GM23338 (cell line): ENCODE measurements around the gene EEA1. TPM values are rescaled to one million over a fixed set of nuclear protein-coding genes. Genes with fewer than 3 reads are reported as not detected.

Experiments used
- ATAC-seq: fragments of 200-7000 bp; cut with Tn5 transposase; 3 replicates; pipeline ENCODE4 v1.9.1; 2020
- DNase-seq: peaks from one replicate; pipeline ENCODE4 v3.0.0-alpha.2; 2015; ENCODE audit warnings: low spot score
- H2AFZ ChIP-seq: fragments of 200-600 bp; sonication (generic); 2 replicates; pipeline ENCODE4 v1.8.0; 2016; ENCODE audit warnings: antibody characterized with exemption, mild to moderate bottlenecking, moderate library complexity
- H3F3A ChIP-seq: fragments of 200-600 bp; sonication (generic); replicated peaks from 2 replicates; pipeline ENCODE4 v1.8.0; 2017; ENCODE audit warnings: antibody characterized with exemption, mixed run types, low read depth
- H3K27ac ChIP-seq: fragments of 200-600 bp; sonication (generic); 2 replicates; pipeline ENCODE4 v1.6.1; 2016; ENCODE audit warnings: low read depth
- H3K27me3 ChIP-seq: fragments of 200-600 bp; sonication (generic); 2 replicates; pipeline ENCODE4 v1.8.0; 2016; ENCODE audit warnings: mild to moderate bottlenecking, mixed run types, moderate library complexity; ENCODE audit not compliant: insufficient read depth
- H3K36me3 ChIP-seq: fragments of 200-600 bp; sonication (generic); 2 replicates; pipeline ENCODE4 v1.8.0; 2016; ENCODE audit warnings: mild to moderate bottlenecking; ENCODE audit not compliant: insufficient read depth
- H3K4me1 ChIP-seq: fragments of 200-600 bp; sonication (generic); 2 replicates; pipeline ENCODE4 v1.8.0; 2016; ENCODE audit warnings: mild to moderate bottlenecking, moderate library complexity; ENCODE audit not compliant: insufficient read depth
- H3K4me2 ChIP-seq: fragments of 200-600 bp; sonication (generic); 2 replicates; pipeline ENCODE4 v1.7.1; 2017; ENCODE audit warnings: mixed run types
- H3K4me3 ChIP-seq: fragments of 200-600 bp; sonication (generic); 2 replicates; pipeline ENCODE4 v1.6.1; 2016; ENCODE audit warnings: mixed run types
- H3K79me2 ChIP-seq: fragments of 200-600 bp; sonication (generic); replicated peaks from 2 replicates; pipeline ENCODE4 v1.8.0; 2017; ENCODE audit warnings: mild to moderate bottlenecking; ENCODE audit not compliant: insufficient read depth
- H3K9me2 ChIP-seq: fragments of 200-600 bp; sonication (generic); 2 replicates; pipeline ENCODE4 v1.8.0; 2017; ENCODE audit not compliant: insufficient read depth
- H4K20me1 ChIP-seq: fragments of 200-600 bp; sonication (generic); replicated peaks from 2 replicates; pipeline ENCODE4 v1.8.0; 2017; ENCODE audit warnings: mild to moderate bottlenecking; ENCODE audit not compliant: insufficient read depth
- H3K27ac Mint-ChIP-seq: 2 replicates; pipeline ENCODE4 v1.8.0; 2020; ENCODE audit warnings: inconsistent platforms, mild to moderate bottlenecking, moderate library complexity, mixed read lengths
- H3K27me3 Mint-ChIP-seq: 3 replicates; pipeline ENCODE4 v1.8.0; 2022; ENCODE audit warnings: low read depth, mild to moderate bottlenecking, moderate library complexity, mixed read lengths, inconsistent platforms; ENCODE audit not compliant: insufficient read depth, poor library complexity
- H3K36me3 Mint-ChIP-seq: 3 replicates; pipeline ENCODE4 v1.8.0; 2021; ENCODE audit warnings: low read depth, mild to moderate bottlenecking, inconsistent platforms, moderate library complexity, mixed read lengths
- H3K4me1 Mint-ChIP-seq: 3 replicates; pipeline ENCODE4 v1.8.0; 2020; ENCODE audit warnings: mild to moderate bottlenecking, inconsistent platforms, mixed read lengths
- H3K4me3 Mint-ChIP-seq: 3 replicates; pipeline ENCODE4 v1.8.0; 2021; ENCODE audit warnings: moderate library complexity, mild to moderate bottlenecking, inconsistent platforms, mixed read lengths
- H3K9me3 Mint-ChIP-seq: 3 replicates; pipeline ENCODE4 v1.8.0; 2020; ENCODE audit warnings: moderate library complexity, mild to moderate bottlenecking, inconsistent platforms, mixed read lengths
- EZH2 ChIP-seq: fragments of 200-600 bp; sonication (generic); IDR thresholded peaks from one replicate; pipeline ENCODE4 v1.8.0; 2017; ENCODE audit warnings: antibody characterized with exemption, mild to moderate bottlenecking, low read depth; ENCODE audit not compliant: unreplicated experiment
- NANOG ChIP-seq: IDR thresholded peaks from 2 replicates; pipeline ENCODE4 v1.6.1; 2016; ENCODE audit warnings: antibody characterized with exemption, borderline replicate concordance
- polyA plus RNA-seq: library from polyadenylated mRNA; unstranded; fragments of >200 nt; fragmentation: Nextera tagmentation; extraction: Ambion mirVana; gene quantifications from 2 replicates; pipeline ENCODE4 v1.2.1, GENCODE V29; 2016
- total RNA-seq: library from RNA; depleted of rRNA; stranded (reverse); fragments of >200 nt; shearing (Covaris generic); gene quantifications from 2 replicates; pipeline ENCODE4 v1.2.3, GENCODE V29; 2014
- TF ChIP-seq, protein P1 (sequence below): fragments of 250-450 bp; sonication (Bioruptor Pico); IDR thresholded peaks from 2 replicates; pipeline ENCODE4 v1.5.0; 2020; ENCODE audit warnings: mild to moderate bottlenecking, moderate library complexity
- TF ChIP-seq, protein P2 (sequence below), 2 experiments: fragments of 200-600 bp in 1 of 2; sonication (generic) in 1 of 2; conservative IDR thresholded peaks; 2 replicates each; pipeline versions ENCODE4 v1.5.1 to v1.6.1; 2016 to 2017; ENCODE audit warnings: antibody characterized with exemption in 2 of 2, low read depth in 2 of 2, mild to moderate bottlenecking in 2 of 2, moderate library complexity in 1 of 2
- TF ChIP-seq, protein P3 (sequence below): IDR thresholded peaks from 2 replicates; pipeline ENCODE4 v1.6.1; 2016; ENCODE audit warnings: antibody characterized with exemption

Gene EEA1
- total and polyA plus RNA-seq, 2 experiments from 2014 or later = 10.0 to 41.1 TPM

DNA sequence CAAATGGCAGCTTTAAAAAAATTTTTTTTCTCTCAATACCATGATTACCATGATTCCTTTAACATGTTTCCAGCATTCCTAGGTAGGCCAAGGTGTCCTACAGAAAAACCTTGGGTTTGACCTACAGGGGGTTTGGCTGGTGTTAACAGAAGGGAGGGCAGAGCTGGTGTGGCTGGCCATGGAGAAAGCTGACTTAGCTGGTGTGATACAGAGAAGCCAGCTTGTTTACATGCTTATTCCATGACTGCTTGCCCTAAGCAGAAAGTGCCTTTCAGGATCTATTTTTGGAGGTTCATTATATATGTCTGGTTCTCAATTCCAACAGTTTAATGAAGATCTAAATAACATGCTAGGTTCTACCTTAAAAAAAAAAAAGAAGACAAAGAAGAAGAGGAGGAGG, 68.6 kb downstream of the EEA1 start:
- H3K4me3 ChIP-seq = no peak overlapping the region
- no peaks in the 10 kb centered on the region for H3K79me2 ChIP-seq
- no peak overlapping the region for H3K27ac ChIP-seq
- no peak overlapping the region for H2AFZ ChIP-seq
- no peaks in the 10 kb centered on the region for H3K36me3 ChIP-seq
- H3F3A ChIP-seq = no peaks in the 10 kb centered on the region
- H3K27me3 ChIP-seq = no peaks in the 10 kb centered on the region
- TF ChIP-seq, protein P1, sequence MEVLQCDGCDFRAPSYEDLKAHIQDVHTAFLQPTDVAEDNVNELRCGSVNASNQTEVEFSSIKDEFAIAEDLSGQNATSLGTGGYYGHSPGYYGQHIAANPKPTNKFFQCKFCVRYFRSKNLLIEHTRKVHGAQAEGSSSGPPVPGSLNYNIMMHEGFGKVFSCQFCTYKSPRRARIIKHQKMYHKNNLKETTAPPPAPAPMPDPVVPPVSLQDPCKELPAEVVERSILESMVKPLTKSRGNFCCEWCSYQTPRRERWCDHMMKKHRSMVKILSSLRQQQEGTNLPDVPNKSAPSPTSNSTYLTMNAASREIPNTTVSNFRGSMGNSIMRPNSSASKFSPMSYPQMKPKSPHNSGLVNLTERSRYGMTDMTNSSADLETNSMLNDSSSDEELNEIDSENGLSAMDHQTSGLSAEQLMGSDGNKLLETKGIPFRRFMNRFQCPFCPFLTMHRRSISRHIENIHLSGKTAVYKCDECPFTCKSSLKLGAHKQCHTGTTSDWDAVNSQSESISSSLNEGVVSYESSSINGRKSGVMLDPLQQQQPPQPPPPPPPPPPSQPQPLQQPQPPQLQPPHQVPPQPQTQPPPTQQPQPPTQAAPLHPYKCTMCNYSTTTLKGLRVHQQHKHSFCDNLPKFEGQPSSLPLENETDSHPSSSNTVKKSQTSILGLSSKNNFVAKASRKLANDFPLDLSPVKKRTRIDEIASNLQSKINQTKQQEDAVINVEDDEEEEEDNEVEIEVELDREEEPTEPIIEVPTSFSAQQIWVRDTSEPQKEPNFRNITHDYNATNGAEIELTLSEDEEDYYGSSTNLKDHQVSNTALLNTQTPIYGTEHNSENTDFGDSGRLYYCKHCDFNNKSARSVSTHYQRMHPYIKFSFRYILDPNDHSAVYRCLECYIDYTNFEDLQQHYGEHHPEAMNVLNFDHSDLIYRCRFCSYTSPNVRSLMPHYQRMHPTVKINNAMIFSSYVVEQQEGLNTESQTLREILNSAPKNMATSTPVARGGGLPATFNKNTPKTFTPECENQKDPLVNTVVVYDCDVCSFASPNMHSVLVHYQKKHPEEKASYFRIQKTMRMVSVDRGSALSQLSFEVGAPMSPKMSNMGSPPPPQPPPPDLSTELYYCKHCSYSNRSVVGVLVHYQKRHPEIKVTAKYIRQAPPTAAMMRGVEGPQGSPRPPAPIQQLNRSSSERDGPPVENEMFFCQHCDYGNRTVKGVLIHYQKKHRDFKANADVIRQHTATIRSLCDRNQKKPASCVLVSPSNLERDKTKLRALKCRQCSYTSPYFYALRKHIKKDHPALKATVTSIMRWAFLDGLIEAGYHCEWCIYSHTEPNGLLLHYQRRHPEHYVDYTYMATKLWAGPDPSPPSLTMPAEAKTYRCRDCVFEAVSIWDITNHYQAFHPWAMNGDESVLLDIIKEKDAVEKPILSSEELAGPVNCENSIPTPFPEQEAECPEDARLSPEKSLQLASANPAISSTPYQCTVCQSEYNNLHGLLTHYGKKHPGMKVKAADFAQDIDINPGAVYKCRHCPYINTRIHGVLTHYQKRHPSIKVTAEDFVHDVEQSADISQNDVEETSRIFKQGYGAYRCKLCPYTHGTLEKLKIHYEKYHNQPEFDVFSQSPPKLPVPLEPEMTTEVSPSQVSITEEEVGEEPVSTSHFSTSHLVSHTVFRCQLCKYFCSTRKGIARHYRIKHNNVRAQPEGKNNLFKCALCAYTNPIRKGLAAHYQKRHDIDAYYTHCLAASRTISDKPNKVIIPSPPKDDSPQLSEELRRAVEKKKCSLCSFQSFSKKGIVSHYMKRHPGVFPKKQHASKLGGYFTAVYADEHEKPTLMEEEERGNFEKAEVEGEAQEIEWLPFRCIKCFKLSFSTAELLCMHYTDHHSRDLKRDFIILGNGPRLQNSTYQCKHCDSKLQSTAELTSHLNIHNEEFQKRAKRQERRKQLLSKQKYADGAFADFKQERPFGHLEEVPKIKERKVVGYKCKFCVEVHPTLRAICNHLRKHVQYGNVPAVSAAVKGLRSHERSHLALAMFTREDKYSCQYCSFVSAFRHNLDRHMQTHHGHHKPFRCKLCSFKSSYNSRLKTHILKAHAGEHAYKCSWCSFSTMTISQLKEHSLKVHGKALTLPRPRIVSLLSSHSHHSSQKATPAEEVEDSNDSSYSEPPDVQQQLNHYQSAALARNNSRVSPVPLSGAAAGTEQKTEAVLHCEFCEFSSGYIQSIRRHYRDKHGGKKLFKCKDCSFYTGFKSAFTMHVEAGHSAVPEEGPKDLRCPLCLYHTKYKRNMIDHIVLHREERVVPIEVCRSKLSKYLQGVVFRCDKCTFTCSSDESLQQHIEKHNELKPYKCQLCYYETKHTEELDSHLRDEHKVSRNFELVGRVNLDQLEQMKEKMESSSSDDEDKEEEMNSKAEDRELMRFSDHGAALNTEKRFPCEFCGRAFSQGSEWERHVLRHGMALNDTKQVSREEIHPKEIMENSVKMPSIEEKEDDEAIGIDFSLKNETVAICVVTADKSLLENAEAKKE = no peak
- TF ChIP-seq, protein P2, sequence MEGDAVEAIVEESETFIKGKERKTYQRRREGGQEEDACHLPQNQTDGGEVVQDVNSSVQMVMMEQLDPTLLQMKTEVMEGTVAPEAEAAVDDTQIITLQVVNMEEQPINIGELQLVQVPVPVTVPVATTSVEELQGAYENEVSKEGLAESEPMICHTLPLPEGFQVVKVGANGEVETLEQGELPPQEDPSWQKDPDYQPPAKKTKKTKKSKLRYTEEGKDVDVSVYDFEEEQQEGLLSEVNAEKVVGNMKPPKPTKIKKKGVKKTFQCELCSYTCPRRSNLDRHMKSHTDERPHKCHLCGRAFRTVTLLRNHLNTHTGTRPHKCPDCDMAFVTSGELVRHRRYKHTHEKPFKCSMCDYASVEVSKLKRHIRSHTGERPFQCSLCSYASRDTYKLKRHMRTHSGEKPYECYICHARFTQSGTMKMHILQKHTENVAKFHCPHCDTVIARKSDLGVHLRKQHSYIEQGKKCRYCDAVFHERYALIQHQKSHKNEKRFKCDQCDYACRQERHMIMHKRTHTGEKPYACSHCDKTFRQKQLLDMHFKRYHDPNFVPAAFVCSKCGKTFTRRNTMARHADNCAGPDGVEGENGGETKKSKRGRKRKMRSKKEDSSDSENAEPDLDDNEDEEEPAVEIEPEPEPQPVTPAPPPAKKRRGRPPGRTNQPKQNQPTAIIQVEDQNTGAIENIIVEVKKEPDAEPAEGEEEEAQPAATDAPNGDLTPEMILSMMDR (conservative IDR thresholded peaks at IDR 0.05; ENCODE audit: low read depth in 2 of 2) = no peak
- TF ChIP-seq, protein P3, sequence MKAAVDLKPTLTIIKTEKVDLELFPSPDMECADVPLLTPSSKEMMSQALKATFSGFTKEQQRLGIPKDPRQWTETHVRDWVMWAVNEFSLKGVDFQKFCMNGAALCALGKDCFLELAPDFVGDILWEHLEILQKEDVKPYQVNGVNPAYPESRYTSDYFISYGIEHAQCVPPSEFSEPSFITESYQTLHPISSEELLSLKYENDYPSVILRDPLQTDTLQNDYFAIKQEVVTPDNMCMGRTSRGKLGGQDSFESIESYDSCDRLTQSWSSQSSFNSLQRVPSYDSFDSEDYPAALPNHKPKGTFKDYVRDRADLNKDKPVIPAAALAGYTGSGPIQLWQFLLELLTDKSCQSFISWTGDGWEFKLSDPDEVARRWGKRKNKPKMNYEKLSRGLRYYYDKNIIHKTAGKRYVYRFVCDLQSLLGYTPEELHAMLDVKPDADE = no peak
- TF ChIP-seq EZH2 (no peak), NANOG (no peak)
- DNase-seq (no peak), ATAC-seq (no peak)
- no peaks in the 10 kb centered on the region for H3K4me1 ChIP-seq
- peak overlapping the region; percentile 54; the same call in 1 of the 2 replicates for H3K27ac Mint-ChIP-seq
- peaks cover 5% of the 10 kb centered on the region; the same call in 1 of the 2 replicates for H3K9me2 ChIP-seq
- H3K36me3 Mint-ChIP-seq = peaks cover 11% of the 10 kb centered on the region
- no peaks in the 10 kb centered on the region; the same call in 2 of the 3 replicates for H3K4me1 Mint-ChIP-seq
- H4K20me1 ChIP-seq = no peaks in the 10 kb centered on the region
- H3K27me3 Mint-ChIP-seq = no peaks in the 10 kb centered on the region
- no peak overlapping the region for H3K4me3 Mint-ChIP-seq
- no peak overlapping the region for H3K4me2 ChIP-seq
- no peaks in the 10 kb centered on the region for H3K9me3 Mint-ChIP-seq
